ENCODE data around the gene PLIN1.

DNA sequence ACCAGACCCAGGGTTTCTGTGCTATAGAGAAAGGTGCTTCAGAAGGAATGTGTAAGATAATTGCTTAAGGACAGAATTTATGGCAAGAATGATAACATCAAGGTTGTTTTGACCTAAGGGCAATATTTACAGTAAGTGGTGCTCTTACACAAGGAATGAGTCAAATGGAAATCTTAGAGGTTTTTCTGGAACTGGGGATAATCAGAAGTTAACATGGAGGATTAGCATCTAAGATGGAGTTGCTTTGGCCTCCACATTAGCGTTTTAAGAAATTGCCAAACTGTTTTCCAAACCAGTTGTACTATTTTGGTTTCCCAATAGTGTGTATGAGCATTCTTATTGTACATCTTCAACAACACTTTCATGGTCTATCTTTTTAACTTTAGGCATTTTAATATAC, 14.5 kb upstream of the PLIN1 start:
- TF ChIP-seq, protein P1, sequence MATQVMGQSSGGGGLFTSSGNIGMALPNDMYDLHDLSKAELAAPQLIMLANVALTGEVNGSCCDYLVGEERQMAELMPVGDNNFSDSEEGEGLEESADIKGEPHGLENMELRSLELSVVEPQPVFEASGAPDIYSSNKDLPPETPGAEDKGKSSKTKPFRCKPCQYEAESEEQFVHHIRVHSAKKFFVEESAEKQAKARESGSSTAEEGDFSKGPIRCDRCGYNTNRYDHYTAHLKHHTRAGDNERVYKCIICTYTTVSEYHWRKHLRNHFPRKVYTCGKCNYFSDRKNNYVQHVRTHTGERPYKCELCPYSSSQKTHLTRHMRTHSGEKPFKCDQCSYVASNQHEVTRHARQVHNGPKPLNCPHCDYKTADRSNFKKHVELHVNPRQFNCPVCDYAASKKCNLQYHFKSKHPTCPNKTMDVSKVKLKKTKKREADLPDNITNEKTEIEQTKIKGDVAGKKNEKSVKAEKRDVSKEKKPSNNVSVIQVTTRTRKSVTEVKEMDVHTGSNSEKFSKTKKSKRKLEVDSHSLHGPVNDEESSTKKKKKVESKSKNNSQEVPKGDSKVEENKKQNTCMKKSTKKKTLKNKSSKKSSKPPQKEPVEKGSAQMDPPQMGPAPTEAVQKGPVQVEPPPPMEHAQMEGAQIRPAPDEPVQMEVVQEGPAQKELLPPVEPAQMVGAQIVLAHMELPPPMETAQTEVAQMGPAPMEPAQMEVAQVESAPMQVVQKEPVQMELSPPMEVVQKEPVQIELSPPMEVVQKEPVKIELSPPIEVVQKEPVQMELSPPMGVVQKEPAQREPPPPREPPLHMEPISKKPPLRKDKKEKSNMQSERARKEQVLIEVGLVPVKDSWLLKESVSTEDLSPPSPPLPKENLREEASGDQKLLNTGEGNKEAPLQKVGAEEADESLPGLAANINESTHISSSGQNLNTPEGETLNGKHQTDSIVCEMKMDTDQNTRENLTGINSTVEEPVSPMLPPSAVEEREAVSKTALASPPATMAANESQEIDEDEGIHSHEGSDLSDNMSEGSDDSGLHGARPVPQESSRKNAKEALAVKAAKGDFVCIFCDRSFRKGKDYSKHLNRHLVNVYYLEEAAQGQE (IDR thresholded peaks at IDR 0.05; ENCODE audit: insufficient read depth in 1 of 2, low read depth in 2 of 2, low read length in 2 of 2), result no peak
- no peak for TF ChIP-seq POLR2AphosphoS5 (IDR thresholded peaks at IDR 0.05; ENCODE audit: low read depth, low read length)
- TF ChIP-seq SIN3A (IDR thresholded peaks at IDR 0.05; ENCODE audit: borderline replicate concordance, insufficient read depth, low read length), result no peak
- no peak for TF ChIP-seq TAF1 (IDR thresholded peaks at IDR 0.05; ENCODE audit: borderline replicate concordance, insufficient read depth, low read length)
- TF ChIP-seq FOXP2 (optimal IDR thresholded peaks at IDR 0.05; ENCODE audit: borderline replicate concordance, extremely low read depth, extremely low read length, insufficient read depth), result no peak

All from PFSK-1 (cell line).